Measurements from ENCODE around the gene TMEM184C. TPM values are rescaled to one million over a fixed set of nuclear protein-coding genes. Genes with fewer than 3 reads are reported as not detected.

Gene TMEM184C
- polyA plus RNA-seq, 2 donors: 3.0 to 6.8 TPM

GRCh38 chr4:147678106-147678505, 60.9 kb downstream of the TMEM184C start:
- Histone ChIP-seq H3K4me1 (ENCODE audit: control insufficient read depth in 2 of 2, insufficient read depth in 2 of 2, low read length in 1 of 2) (no peaks in the 10 kb centered on the region), H3K9me3 (ENCODE audit: control insufficient read depth in 2 of 2, insufficient read depth in 1 of 2, low read depth in 1 of 2, low read length in 1 of 2) (no peaks in the 10 kb centered on the region), H3K27ac (ENCODE audit: low read depth in 2 of 2, low read length in 1 of 2) (no peak overlapping the region), H3K4me3 (ENCODE audit: low read depth in 1 of 2, low read length in 2 of 2) (no peak overlapping the region), H3K27me3 (ENCODE audit: control insufficient read depth in 1 of 2, insufficient read depth in 2 of 2, low read length in 2 of 2) (no peaks in the 10 kb centered on the region), H3K36me3 (ENCODE audit: control insufficient read depth in 2 of 2, insufficient read depth in 2 of 2, low read length in 1 of 2) (no peaks in the 10 kb centered on the region)
- WGBS, 2 donors: 78 to 80% methylated on average over 5 of the region's 5 CpGs

GRCh38 chr4:147678796-147679549, 61.8 kb downstream of the TMEM184C start:
- no peaks in the 10 kb centered on the region for H3K4me1 ChIP-seq (ENCODE audit: control insufficient read depth in 2 of 2, insufficient read depth in 2 of 2, low read length in 1 of 2)
- no peaks in the 10 kb centered on the region for H3K27me3 ChIP-seq (ENCODE audit: control insufficient read depth in 1 of 2, insufficient read depth in 2 of 2, low read length in 2 of 2)
- no peaks in the 10 kb centered on the region for H3K36me3 ChIP-seq (ENCODE audit: control insufficient read depth in 2 of 2, insufficient read depth in 2 of 2, low read length in 1 of 2)
- WGBS, 2 donors: 96 to 98% methylated on average over 12 of the region's 12 CpGs
- H3K9me3 ChIP-seq (ENCODE audit: control insufficient read depth in 2 of 2, insufficient read depth in 1 of 2, low read depth in 1 of 2, low read length in 1 of 2): no peaks in the 10 kb centered on the region
- H3K4me3 ChIP-seq (ENCODE audit: low read depth in 1 of 2, low read length in 2 of 2): no peak overlapping the region
- H3K27ac ChIP-seq (ENCODE audit: low read depth in 2 of 2, low read length in 1 of 2): no peak overlapping the region

GRCh38 chr4:147682755-147683154, 65.6 kb downstream of the TMEM184C start:
- H3K36me3 ChIP-seq (ENCODE audit: control insufficient read depth in 2 of 2, insufficient read depth in 2 of 2, low read length in 1 of 2): no peaks in the 10 kb centered on the region
- no peaks in the 10 kb centered on the region for H3K27me3 ChIP-seq (ENCODE audit: control insufficient read depth in 1 of 2, insufficient read depth in 2 of 2, low read length in 2 of 2)
- no peaks in the 10 kb centered on the region for H3K4me1 ChIP-seq (ENCODE audit: control insufficient read depth in 2 of 2, insufficient read depth in 2 of 2, low read length in 1 of 2)
- WGBS, 2 donors: 47 to 54% methylated on average over 3 of the region's 3 CpGs
- H3K9me3 ChIP-seq (ENCODE audit: control insufficient read depth in 2 of 2, insufficient read depth in 1 of 2, low read depth in 1 of 2, low read length in 1 of 2): no peaks in the 10 kb centered on the region
- H3K4me3 ChIP-seq (ENCODE audit: low read depth in 1 of 2, low read length in 2 of 2): peak overlapping the region in 1 of 2 donors; percentile 69
- no peak overlapping the region for H3K27ac ChIP-seq (ENCODE audit: low read depth in 2 of 2, low read length in 1 of 2)

DNA sequence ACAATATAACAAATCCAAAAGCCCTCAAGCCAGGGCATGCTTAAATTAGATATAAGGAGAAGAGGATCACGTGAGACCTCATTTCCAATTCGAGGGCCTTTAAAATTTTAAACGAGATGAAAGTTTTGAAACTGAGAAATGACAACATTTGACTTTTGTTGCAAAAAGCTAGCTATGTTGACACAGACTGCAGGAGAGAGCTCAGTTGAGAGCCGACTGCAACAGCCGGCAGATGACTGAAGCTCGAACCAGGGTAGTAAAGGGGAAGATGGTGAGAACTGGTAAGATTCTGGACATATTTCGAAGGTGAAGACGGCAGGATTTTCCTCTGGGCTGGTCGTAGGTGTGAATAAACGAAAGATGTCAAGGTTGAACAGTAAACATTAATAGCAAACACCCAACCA, 66.0 kb downstream of the TMEM184C start:
- Histone ChIP-seq H3K27me3 (ENCODE audit: control insufficient read depth in 1 of 2, insufficient read depth in 2 of 2, low read length in 2 of 2) (no peaks in the 10 kb centered on the region), H3K27ac (ENCODE audit: low read depth in 2 of 2, low read length in 1 of 2) (peak overlapping the region; percentile 68 to 79), H3K9me3 (ENCODE audit: control insufficient read depth in 2 of 2, insufficient read depth in 1 of 2, low read depth in 1 of 2, low read length in 1 of 2) (no peaks in the 10 kb centered on the region), H3K4me1 (ENCODE audit: control insufficient read depth in 2 of 2, insufficient read depth in 2 of 2, low read length in 1 of 2) (no peaks in the 10 kb centered on the region), H3K36me3 (ENCODE audit: control insufficient read depth in 2 of 2, insufficient read depth in 2 of 2, low read length in 1 of 2) (no peaks in the 10 kb centered on the region), H3K4me3 (ENCODE audit: low read depth in 1 of 2, low read length in 2 of 2) (peak overlapping the region; percentile 69 to 72)
- 2% methylated on average over 10 of the region's 10 CpGs for WGBS, 2 donors

GRCh38 chr4:147683717-147684700, 66.8 kb downstream of the TMEM184C start, which contains the start of gene PRMT9:
Gene PRMT9, minus strand, starts transcription at chr4:147684163. Its CDS starts 176 bp downstream, at chr4:147683987.
- WGBS, 2 donors: 0 to 1% methylated on average over 69 of the region's 69 CpGs
- H3K9me3 ChIP-seq (ENCODE audit: control insufficient read depth in 2 of 2, insufficient read depth in 1 of 2, low read depth in 1 of 2, low read length in 1 of 2): no peaks in the 10 kb centered on the region
- peak within 1 kb of the TSS; percentile 69 to 72 for H3K4me3 ChIP-seq (ENCODE audit: low read depth in 1 of 2, low read length in 2 of 2)
- H3K27me3 ChIP-seq (ENCODE audit: control insufficient read depth in 1 of 2, insufficient read depth in 2 of 2, low read length in 2 of 2): no peaks in the 10 kb centered on the region
- peak within 1 kb of the TSS; percentile 69 to 79 for H3K27ac ChIP-seq (ENCODE audit: low read depth in 2 of 2, low read length in 1 of 2)
- no peaks in the 10 kb centered on the region for H3K36me3 ChIP-seq (ENCODE audit: control insufficient read depth in 2 of 2, insufficient read depth in 2 of 2, low read length in 1 of 2)
- no peaks in the 10 kb centered on the region for H3K4me1 ChIP-seq (ENCODE audit: control insufficient read depth in 2 of 2, insufficient read depth in 2 of 2, low read length in 1 of 2)

DNA sequence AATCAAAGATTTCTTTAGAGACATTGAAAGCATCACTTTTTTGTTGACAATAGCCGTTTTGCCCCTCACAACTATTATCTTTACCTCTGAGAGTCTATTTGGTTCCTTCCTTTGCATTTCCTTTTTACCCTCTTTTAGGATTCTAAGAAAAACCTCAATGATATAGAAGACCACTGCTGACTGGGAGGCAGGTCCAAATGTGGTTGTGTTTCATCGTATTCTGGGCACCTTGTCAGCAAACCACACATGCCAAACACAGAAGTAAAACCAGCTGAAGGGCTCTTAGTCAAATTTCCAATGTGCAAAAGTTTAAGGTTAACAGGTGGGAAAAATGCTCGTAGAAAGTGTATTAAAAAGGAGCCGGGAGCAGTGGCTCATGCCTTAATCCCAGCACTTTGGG, 71.9 kb downstream of the TMEM184C start:
- Histone ChIP-seq H3K4me3 (ENCODE audit: low read depth in 1 of 2, low read length in 2 of 2) (no peak overlapping the region), H3K9me3 (ENCODE audit: control insufficient read depth in 2 of 2, insufficient read depth in 1 of 2, low read depth in 1 of 2, low read length in 1 of 2) (no peaks in the 10 kb centered on the region), H3K4me1 (ENCODE audit: control insufficient read depth in 2 of 2, insufficient read depth in 2 of 2, low read length in 1 of 2) (no peaks in the 10 kb centered on the region), H3K36me3 (ENCODE audit: control insufficient read depth in 2 of 2, insufficient read depth in 2 of 2, low read length in 1 of 2) (no peaks in the 10 kb centered on the region), H3K27me3 (ENCODE audit: control insufficient read depth in 1 of 2, insufficient read depth in 2 of 2, low read length in 2 of 2) (no peaks in the 10 kb centered on the region), H3K27ac (ENCODE audit: low read depth in 2 of 2, low read length in 1 of 2) (no peak overlapping the region)
- WGBS, 2 donors: 57 to 59% methylated on average over 4 of the region's 4 CpGs

GRCh38 chr4:147691820-147692219, 74.6 kb downstream of the TMEM184C start:
- H3K27me3 ChIP-seq (ENCODE audit: control insufficient read depth in 1 of 2, insufficient read depth in 2 of 2, low read length in 2 of 2): no peaks in the 10 kb centered on the region
- H3K4me3 ChIP-seq (ENCODE audit: low read depth in 1 of 2, low read length in 2 of 2): no peak overlapping the region
- no peaks in the 10 kb centered on the region for H3K9me3 ChIP-seq (ENCODE audit: control insufficient read depth in 2 of 2, insufficient read depth in 1 of 2, low read depth in 1 of 2, low read length in 1 of 2)
- H3K27ac ChIP-seq (ENCODE audit: low read depth in 2 of 2, low read length in 1 of 2): no peak overlapping the region
- no peaks in the 10 kb centered on the region for H3K36me3 ChIP-seq (ENCODE audit: control insufficient read depth in 2 of 2, insufficient read depth in 2 of 2, low read length in 1 of 2)
- 88 to 89% methylated on average over 2 of the region's 2 CpGs for WGBS, 2 donors
- no peaks in the 10 kb centered on the region for H3K4me1 ChIP-seq (ENCODE audit: control insufficient read depth in 2 of 2, insufficient read depth in 2 of 2, low read length in 1 of 2)

- Histone ChIP-seq H3K9me3 (ENCODE audit: control insufficient read depth in 2 of 2, insufficient read depth in 1 of 2, low read depth in 1 of 2, low read length in 1 of 2) (no peaks in the 10 kb centered on the region), H3K36me3 (ENCODE audit: control insufficient read depth in 2 of 2, insufficient read depth in 2 of 2, low read length in 1 of 2) (no peaks in the 10 kb centered on the region), H3K4me1 (ENCODE audit: control insufficient read depth in 2 of 2, insufficient read depth in 2 of 2, low read length in 1 of 2) (no peaks in the 10 kb centered on the region), H3K27me3 (ENCODE audit: control insufficient read depth in 1 of 2, insufficient read depth in 2 of 2, low read length in 2 of 2) (no peaks in the 10 kb centered on the region), H3K27ac (ENCODE audit: low read depth in 2 of 2, low read length in 1 of 2) (no peak overlapping the region), H3K4me3 (ENCODE audit: low read depth in 1 of 2, low read length in 2 of 2) (no peak overlapping the region)
- 76 to 93% methylated on average over 3 of the region's 3 CpGs for WGBS, 2 donors
Observed at GRCh38 chr4:147693218-147693617, 76.0 kb downstream of the TMEM184C start.

DNA sequence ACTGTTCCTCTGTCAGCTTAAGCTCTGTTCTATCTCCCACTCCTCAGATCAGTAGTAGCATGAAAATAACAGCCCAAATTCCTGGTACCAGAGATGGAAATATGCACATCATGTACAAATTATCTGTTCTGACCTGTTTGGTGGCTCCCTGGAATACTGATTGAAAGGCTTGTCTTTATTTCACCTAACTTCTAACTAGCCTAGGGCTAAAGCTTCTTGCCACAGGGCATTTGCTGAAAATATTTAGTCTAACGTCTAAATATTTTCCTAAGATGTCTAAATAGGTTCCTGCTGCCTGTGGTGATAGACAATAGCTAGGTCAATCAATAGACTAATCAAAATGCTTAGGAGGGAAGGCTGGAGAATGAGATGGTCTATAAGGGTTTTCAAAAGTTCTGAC, 79.7 kb downstream of the TMEM184C start:
- no peaks in the 10 kb centered on the region for H3K36me3 ChIP-seq (ENCODE audit: control insufficient read depth in 2 of 2, insufficient read depth in 2 of 2, low read length in 1 of 2)
- no peak overlapping the region for H3K4me3 ChIP-seq (ENCODE audit: low read depth in 1 of 2, low read length in 2 of 2)
- H3K27me3 ChIP-seq (ENCODE audit: control insufficient read depth in 1 of 2, insufficient read depth in 2 of 2, low read length in 2 of 2): no peaks in the 10 kb centered on the region
- H3K27ac ChIP-seq (ENCODE audit: low read depth in 2 of 2, low read length in 1 of 2): no peak overlapping the region
- H3K4me1 ChIP-seq (ENCODE audit: control insufficient read depth in 2 of 2, insufficient read depth in 2 of 2, low read length in 1 of 2): no peaks in the 10 kb centered on the region
- 40 to 49% methylated on average over 1 of the region's 1 CpG for WGBS, 2 donors
- no peaks in the 10 kb centered on the region for H3K9me3 ChIP-seq (ENCODE audit: control insufficient read depth in 2 of 2, insufficient read depth in 1 of 2, low read depth in 1 of 2, low read length in 1 of 2)

All from esophagus (tissue), 2 donors.